NT2/D1 (cell line): ENCODE results near the gene TRAPPC3.

ENCODE experiments used
- SUZ12 ChIP-seq: IDR thresholded peaks from 2 replicates; pipeline ENCODE4 v1.6.1; 2011; ENCODE audit not compliant: insufficient read length, insufficient read depth; ENCODE audit errors: extremely low read depth
- YY1 ChIP-seq: IDR thresholded peaks from 2 replicates; pipeline ENCODE4 v1.6.1; 2011; ENCODE audit not compliant: insufficient read length, insufficient read depth
- ZNF274 ChIP-seq: IDR thresholded peaks from 2 replicates; pipeline ENCODE4 v1.6.1; 2011; ENCODE audit warnings: mild to moderate bottlenecking, low read depth, low read length

DNA sequence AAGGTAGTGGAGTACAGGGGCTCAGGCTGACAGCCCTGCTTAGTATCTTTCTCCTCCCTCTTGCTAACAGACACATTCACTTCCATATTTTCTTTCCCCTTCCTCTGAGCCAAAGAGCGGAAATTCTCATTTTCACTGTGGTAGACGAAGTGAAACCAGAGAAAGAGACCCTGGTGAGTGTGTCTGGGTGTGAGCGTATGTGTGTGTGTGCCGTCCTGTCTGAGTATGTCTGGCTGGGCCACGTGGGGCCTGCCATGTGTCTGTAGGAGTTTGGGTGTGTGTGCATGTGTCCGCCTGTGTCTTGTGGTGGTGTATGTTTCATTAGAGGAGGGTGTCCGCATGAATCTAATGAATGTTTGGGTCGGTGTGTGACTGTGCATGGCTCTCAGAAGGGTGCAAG lies 25.9 kb downstream of the TRAPPC3 start:
- no peak for TF ChIP-seq YY1
- TF ChIP-seq SUZ12, result no peak
- no peak for TF ChIP-seq ZNF274
